HepG2 (cell line): ENCODE data around the gene EGFR. TPM values are rescaled to one million over a fixed set of nuclear protein-coding genes. Genes with fewer than 3 reads are reported as not detected.

Experiments
- ATAC-seq: fragments of 200-7000 bp; cut with Tn5 transposase; 3 replicates; pipeline ENCODE4 v1.9.1; 2020; ENCODE audit warnings: mild to moderate bottlenecking, moderate library complexity
- BruUV-seq: library from RNA; stranded (reverse); fragments of 400-500 nt; replicated peaks from 2 replicates; lab custom pipeline; 2021; lab: Mats Ljungman, UMichigan
- CTCF ChIA-PET: fragments of 300-600 bp; formaldehyde crosslinking; extraction: SDS; loops from one replicate; lab custom pipeline; 2021; ENCODE audit warnings: low total read pairs, inconsistent platforms, low intra/inter-chr PET ratio; lab: Yijun Ruan, JAX
- POLR2A ChIA-PET: fragments of 350-600 bp; sonication (Branson Sonifier 250); formaldehyde crosslinking; loops from one replicate; lab custom pipeline; 2020; ENCODE audit warnings: antibody characterized with exemption, inconsistent platforms; lab: Yijun Ruan, JAX
- DNase-seq: peaks from one replicate; pipeline ENCODE4 v3.0.0-alpha.2; 2015; ENCODE audit warnings: low spot score
- FAIRE-seq: peaks from 3 replicates; lab custom pipeline; 2011; peaks lifted over from hg19 to GRCh38; lab: Jason Lieb, UNC
- H2AFZ ChIP-seq: one replicate; pipeline ENCODE4 v1.6.1; 2011; ENCODE audit warnings: low read length, inconsistent platforms
- H3K27ac ChIP-seq: fragments of 300-600 bp; 3 replicates; pipeline ENCODE4 v1.8.0; 2011; ENCODE audit warnings: mixed run types, mild to moderate bottlenecking, mixed read lengths, low read length, inconsistent platforms; ENCODE audit not compliant: insufficient read depth; ENCODE audit errors: extremely low read length
- H3K27me3 ChIP-seq, 2 experiments: fragments of 200-600 bp in 1 of 2; 2 replicates in 1 of 2; 3 replicates in 1 of 2; pipeline versions ENCODE4 v1.6.0 to v1.8.0; 2011; ENCODE audit warnings: low read length in 2 of 2, mild to moderate bottlenecking in 2 of 2, moderate library complexity in 2 of 2, inconsistent platforms in 1 of 2; ENCODE audit not compliant: insufficient read depth in 2 of 2, control insufficient read depth in 1 of 2
- H3K36me3 ChIP-seq, 2 experiments: fragments of 200-600 bp in 1 of 2; replicated peaks in 1 of 2; 2 replicates in 1 of 2; 3 replicates in 1 of 2; pipeline versions ENCODE4 v1.5.1 to v1.8.0; 2011; ENCODE audit warnings: low read length in 2 of 2, inconsistent platforms in 1 of 2; ENCODE audit not compliant: insufficient read depth in 2 of 2, control insufficient read depth in 1 of 2
- H3K4me1 ChIP-seq: 2 replicates; pipeline ENCODE4 v1.5.1; 2012; ENCODE audit warnings: low read length, inconsistent platforms; ENCODE audit not compliant: insufficient read depth
- H3K4me2 ChIP-seq: 2 replicates; pipeline ENCODE4 v1.6.0; 2011; ENCODE audit warnings: low read depth, low read length, inconsistent platforms
- H3K4me3 ChIP-seq, 3 experiments: fragments of 200-600 bp in 1 of 3; sonication (generic), shearing (Covaris generic) in 1 of 3; replicated peaks in 1 of 3; 2 replicates each; pipeline ENCODE4 v1.5.1; 2011 to 2016; ENCODE audit warnings: low read length in 3 of 3, inconsistent platforms in 2 of 3, low read depth in 2 of 3, mild to moderate bottlenecking in 2 of 3, control low read depth in 1 of 3, mixed read lengths in 1 of 3; ENCODE audit not compliant: insufficient read depth in 1 of 3
- H3K79me2 ChIP-seq: one replicate; pipeline ENCODE4 v1.6.1; 2011; ENCODE audit warnings: low read length, inconsistent platforms; ENCODE audit not compliant: insufficient read depth
- H3K9ac ChIP-seq: 2 replicates; pipeline ENCODE4 v1.6.0; 2011; ENCODE audit warnings: mild to moderate bottlenecking, low read depth, low read length, inconsistent platforms; ENCODE audit not compliant: insufficient read depth
- H3K9me3 ChIP-seq: 2 replicates; pipeline ENCODE4 v1.5.1; 2012; ENCODE audit warnings: mild to moderate bottlenecking, low read length
- H4K20me1 ChIP-seq: 2 replicates; pipeline ENCODE4 v1.6.0; 2011; ENCODE audit warnings: inconsistent platforms, mild to moderate bottlenecking, low read length, moderate library complexity; ENCODE audit not compliant: insufficient read depth
- ADNP ChIP-seq: sonication (generic); formaldehyde crosslinking; IDR thresholded peaks from 2 replicates; pipeline ENCODE4 v1.4.0; 2020; ENCODE audit warnings: missing genetic modification reagents
- CREB3 ChIP-seq: sonication (generic); formaldehyde crosslinking; IDR thresholded peaks from 2 replicates; pipeline ENCODE4 v1.5.0; 2020; ENCODE audit warnings: missing genetic modification reagents
- FOXK2 ChIP-seq: fragments of 450-650 bp; IDR thresholded peaks from 2 replicates; pipeline ENCODE4 v1.6.1; 2016
- GRHL1 ChIP-seq: sonication (generic); formaldehyde crosslinking; conservative IDR thresholded peaks from 2 replicates; pipeline ENCODE4 v1.8.0; 2022; ENCODE audit warnings: missing genetic modification reagents
- HNRNPK ChIP-seq: fragments of 200-400 bp; formaldehyde crosslinking; IDR thresholded peaks from 2 replicates; pipeline ENCODE4 v1.6.1; 2018; ENCODE audit warnings: low read length, low read depth, moderate library complexity, mild to moderate bottlenecking; ENCODE audit not compliant: poor library complexity, severe bottlenecking
- HOXA5 ChIP-seq: sonication (generic); formaldehyde crosslinking; IDR thresholded peaks from 2 replicates; pipeline ENCODE4 v1.4.0; 2020; ENCODE audit warnings: missing genetic modification reagents
- LCORL ChIP-seq, 2 experiments: fragments of 450-650 bp in 1 of 2; sonication (generic) in 1 of 2; formaldehyde crosslinking in 1 of 2; IDR thresholded peaks; 2 replicates each; pipeline versions ENCODE4 v1.5.0 to v1.6.1; 2017 to 2020; ENCODE audit warnings: antibody characterized with exemption in 1 of 2, missing genetic modification reagents in 1 of 2
- MEIS1 ChIP-seq: sonication (generic); formaldehyde crosslinking; IDR thresholded peaks from 2 replicates; pipeline ENCODE4 v1.9.0; 2021; ENCODE audit warnings: mild to moderate bottlenecking, missing genetic modification reagents, moderate library complexity, borderline replicate concordance
- MLX ChIP-seq: IDR thresholded peaks from 2 replicates; pipeline ENCODE4 v1.6.1; 2016
- MTERF4 ChIP-seq: sonication (generic); formaldehyde crosslinking; IDR thresholded peaks from 2 replicates; pipeline ENCODE4 v1.8.0; 2023; ENCODE audit warnings: mild to moderate bottlenecking, missing genetic modification reagents
- SALL2 ChIP-seq: sonication (generic); formaldehyde crosslinking; IDR thresholded peaks from 2 replicates; pipeline ENCODE4 v1.8.1; 2023; ENCODE audit warnings: mild to moderate bottlenecking, missing genetic modification reagents, inconsistent platforms
- SRSF9 ChIP-seq: fragments of 200-400 bp; formaldehyde crosslinking; IDR thresholded peaks from 2 replicates; pipeline ENCODE4 v1.6.1; 2018; ENCODE audit warnings: borderline replicate concordance, mild to moderate bottlenecking, low read depth, low read length; ENCODE audit not compliant: insufficient read depth, poor library complexity, severe bottlenecking
- THAP7 ChIP-seq: sonication (generic); formaldehyde crosslinking; IDR thresholded peaks from 2 replicates; pipeline ENCODE4 v1.8.1; 2023; ENCODE audit warnings: mild to moderate bottlenecking, missing genetic modification reagents
- ZNF124 ChIP-seq: sonication (generic); formaldehyde crosslinking; IDR thresholded peaks from 2 replicates; pipeline ENCODE4 v1.4.0; 2020; ENCODE audit warnings: missing genetic modification reagents
- ZNF292 ChIP-seq: sonication (generic); formaldehyde crosslinking; IDR thresholded peaks from 2 replicates; pipeline ENCODE4 v1.8.1; 2022; ENCODE audit warnings: mild to moderate bottlenecking, low read depth, missing genetic modification reagents, borderline replicate concordance
- ZNF549 ChIP-seq: sonication (generic); formaldehyde crosslinking; IDR thresholded peaks from 2 replicates; pipeline ENCODE4 v1.5.0; 2020; ENCODE audit warnings: missing genetic modification reagents
- ZNF552 ChIP-seq: sonication (generic); formaldehyde crosslinking; IDR thresholded peaks from 2 replicates; pipeline ENCODE4 v1.9.0; 2022; ENCODE audit warnings: missing genetic modification reagents, mild to moderate bottlenecking, borderline replicate concordance
- ZNF619 ChIP-seq: sonication (generic); formaldehyde crosslinking; IDR thresholded peaks from 2 replicates; pipeline ENCODE4 v1.4.0; 2020; ENCODE audit warnings: mild to moderate bottlenecking, missing genetic modification reagents
- ZNF761 ChIP-seq: sonication (generic); formaldehyde crosslinking; conservative IDR thresholded peaks from 2 replicates; pipeline ENCODE4 v1.4.0; 2020; ENCODE audit warnings: mild to moderate bottlenecking, missing genetic modification reagents
- WGBS: methylation state at CpG from one replicate; pipeline ENCODE4 v1.1.6; 2017; ENCODE audit warnings: low lambda C conversion rate; 5-methylcytosine and 5-hydroxymethylcytosine counted together
- in situ Hi-C: cut with HindIII; loops from 2 replicates; pipeline ENCODE4 v1.10.0; 2017; ENCODE audit warnings: low pct_unique_long_range_greater_than_20kb; ENCODE audit not compliant: extremely low pct_ligation_motif_present
- intact Hi-C: fragments of 100-400 bp; cut with micrococcal nuclease; formaldehyde crosslinking; loops from one replicate; pipeline ENCODE4 v1.10.0; 2022; ENCODE audit not compliant: unreplicated experiment
- polyA plus RNA-seq, 8 experiments: library from polyadenylated mRNA; depleted of rRNA in 3 of 8; stranded (reverse) in 7 of 8; unstranded in 1 of 8; fragments of >200 nt; fragmentation: Illumina TruSeq in 4 of 8; extraction: Trizol in 4 of 8; gene quantifications; 2 replicates each; pipeline versions ENCODE4 v1.2.1 to v1.2.3, GENCODE V29; 2011 to 2016; ENCODE audit warnings: low read depth in 4 of 8, missing spikeins in 1 of 8, mixed read lengths in 1 of 8; ENCODE audit not compliant: insufficient read depth in 1 of 8
- total RNA-seq, 5 experiments: library from RNA; depleted of rRNA; stranded (reverse); fragments of >200 nt; fragmentation: Illumina TruSeq; extraction: Trizol; gene quantifications; 2 replicates each; pipeline ENCODE4 v1.2.3, GENCODE V29; 2016; ENCODE audit warnings: low read depth in 1 of 5

The EGFR gene
- total and polyA plus RNA-seq, 2 of the 13 experiments (the other 11 are each of a cell fraction or from before 2014, with no cell fraction given), result 7.0 to 10.0 TPM

- Histone ChIP-seq H3K9me3 (no peaks in the 10 kb centered on the region), H2AFZ (no peak overlapping the region), H4K20me1 (no peaks in the 10 kb centered on the region), H3K79me2 (no peaks in the 10 kb centered on the region), H3K4me2 (no peak overlapping the region), H3K36me3 (no peaks in the 10 kb centered on the region), H3K27me3 (peaks cover 0 to 9% of the 10 kb centered on the region in 2 experiments; a peak in 1 of 5 replicates), H3K4me1 (peaks cover 34% of the 10 kb centered on the region), H3K9ac (no peak overlapping the region), H3K4me3 (no peak overlapping the region), H3K27ac (no peak overlapping the region)
- intact Hi-C loops, result no loop called here
- ATAC-seq (no peak), DNase-seq (no peak), FAIRE-seq (no peak)
- CTCF ChIA-PET, result no interaction called here
- no TSS peak for BruUV-seq
- 45% methylated on average over 4 of the region's 4 CpGs for WGBS
- POLR2A ChIA-PET, result no interaction called here
- TF ChIP-seq SALL2 (CRISPR knock-in tag) (no peak), ZNF549 (CRISPR knock-in tag) (no peak), ZNF761 (CRISPR knock-in tag) (no peak), MLX (CRISPR knock-in tag) (no peak), ZNF292 (CRISPR knock-in tag) (no peak), ZNF619 (CRISPR knock-in tag) (no peak), HNRNPK (no peak), GRHL1 (CRISPR knock-in tag) (no peak), ADNP (CRISPR knock-in tag) (no peak), ZNF552 (no peak), SRSF9 (no peak), LCORL (IDR thresholded peaks at IDR 0.05) (no peak), LCORL (CRISPR knock-in tag; IDR thresholded peaks at IDR 0.05) (no peak), ZNF124 (CRISPR knock-in tag) (no peak), MTERF4 (CRISPR knock-in tag) (no peak), MEIS1 (CRISPR knock-in tag) (no peak), HOXA5 (CRISPR knock-in tag) (no peak), FOXK2 (no peak), THAP7 (CRISPR knock-in tag) (no peak), CREB3 (CRISPR knock-in tag) (no peak)
- in situ Hi-C loops, result no loop called here
These were observed 32.1 kb upstream of the EGFR start for GRCh38 chr7:54986716-54987115.
